ENCODE measurements around the gene TAF4.

DNA sequence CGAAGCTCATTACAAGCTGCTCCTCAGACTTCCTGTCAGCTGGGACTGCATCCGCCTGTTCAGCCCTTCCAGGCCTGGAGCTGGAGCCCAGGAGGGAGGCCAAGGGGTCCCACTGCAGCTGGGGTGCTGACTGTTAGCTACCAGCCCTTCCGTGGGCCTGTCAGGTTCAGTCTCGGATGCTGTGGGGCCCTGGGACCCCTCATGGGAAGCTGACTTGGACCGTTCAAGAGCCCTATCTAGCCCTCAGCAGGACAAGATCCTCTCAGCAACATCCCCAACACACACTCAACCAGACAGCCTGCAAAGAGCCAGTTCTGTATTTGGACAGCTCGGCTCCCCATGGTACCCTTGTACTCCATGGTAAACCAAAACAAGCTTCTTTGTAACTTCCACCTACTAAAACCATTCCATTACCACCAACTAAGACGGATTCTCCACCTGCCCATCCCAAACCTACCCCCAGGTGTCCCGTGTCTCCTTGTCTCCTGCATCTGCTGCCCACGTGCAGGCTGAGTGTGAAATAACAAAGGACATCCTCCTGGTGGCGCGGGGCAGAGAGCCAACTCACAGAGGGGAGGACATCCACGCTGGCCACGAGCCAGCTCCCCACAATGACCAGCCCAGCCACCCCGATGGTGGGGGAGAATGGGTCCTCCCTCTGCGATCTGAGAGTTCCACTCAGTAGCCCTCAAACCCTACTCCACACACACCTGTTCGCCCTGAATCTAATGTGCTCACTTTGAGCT lies 111.2 kb downstream of the TAF4 start:
- TF ChIP-seq PATZ1 (CRISPR knock-in tag; IDR thresholded peaks at IDR 0.05; ENCODE audit: borderline replicate concordance) (no peak), RARB (CRISPR knock-in tag; IDR thresholded peaks at IDR 0.05) (no peak), ZFP3 (CRISPR knock-in tag; IDR thresholded peaks at IDR 0.05) (no peak), SNAI2 (CRISPR knock-in tag; IDR thresholded peaks at IDR 0.05) (no peak), ARNTL (CRISPR knock-in tag; IDR thresholded peaks at IDR 0.05; ENCODE audit: borderline replicate concordance, low read depth) (no peak), ZNF8 (CRISPR knock-in tag; IDR thresholded peaks at IDR 0.05) (no peak), GLIS3 (CRISPR knock-in tag; IDR thresholded peaks at IDR 0.05) (no peak), CREB5 (CRISPR knock-in tag; IDR thresholded peaks at IDR 0.05; ENCODE audit: low read depth) (no peak), BACH2 (CRISPR knock-in tag; IDR thresholded peaks at IDR 0.05; ENCODE audit: borderline replicate concordance) (no peak), ESRRG (CRISPR knock-in tag; IDR thresholded peaks at IDR 0.05) (no peak)
- TF ChIP-seq, protein P1, sequence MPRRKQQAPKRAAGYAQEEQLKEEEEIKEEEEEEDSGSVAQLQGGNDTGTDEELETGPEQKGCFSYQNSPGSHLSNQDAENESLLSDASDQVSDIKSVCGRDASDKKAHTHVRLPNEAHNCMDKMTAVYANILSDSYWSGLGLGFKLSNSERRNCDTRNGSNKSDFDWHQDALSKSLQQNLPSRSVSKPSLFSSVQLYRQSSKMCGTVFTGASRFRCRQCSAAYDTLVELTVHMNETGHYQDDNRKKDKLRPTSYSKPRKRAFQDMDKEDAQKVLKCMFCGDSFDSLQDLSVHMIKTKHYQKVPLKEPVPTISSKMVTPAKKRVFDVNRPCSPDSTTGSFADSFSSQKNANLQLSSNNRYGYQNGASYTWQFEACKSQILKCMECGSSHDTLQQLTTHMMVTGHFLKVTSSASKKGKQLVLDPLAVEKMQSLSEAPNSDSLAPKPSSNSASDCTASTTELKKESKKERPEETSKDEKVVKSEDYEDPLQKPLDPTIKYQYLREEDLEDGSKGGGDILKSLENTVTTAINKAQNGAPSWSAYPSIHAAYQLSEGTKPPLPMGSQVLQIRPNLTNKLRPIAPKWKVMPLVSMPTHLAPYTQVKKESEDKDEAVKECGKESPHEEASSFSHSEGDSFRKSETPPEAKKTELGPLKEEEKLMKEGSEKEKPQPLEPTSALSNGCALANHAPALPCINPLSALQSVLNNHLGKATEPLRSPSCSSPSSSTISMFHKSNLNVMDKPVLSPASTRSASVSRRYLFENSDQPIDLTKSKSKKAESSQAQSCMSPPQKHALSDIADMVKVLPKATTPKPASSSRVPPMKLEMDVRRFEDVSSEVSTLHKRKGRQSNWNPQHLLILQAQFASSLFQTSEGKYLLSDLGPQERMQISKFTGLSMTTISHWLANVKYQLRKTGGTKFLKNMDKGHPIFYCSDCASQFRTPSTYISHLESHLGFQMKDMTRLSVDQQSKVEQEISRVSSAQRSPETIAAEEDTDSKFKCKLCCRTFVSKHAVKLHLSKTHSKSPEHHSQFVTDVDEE (CRISPR knock-in tag; IDR thresholded peaks at IDR 0.05): no peak
